ENCODE results near the gene DLG2. TPM values are rescaled to one million over a fixed set of nuclear protein-coding genes. Genes with fewer than 3 reads are reported as not detected.

Gene DLG2
- total and polyA plus RNA-seq, 7 donors = 0.60 to 25.8 (median 9.7) TPM; not detected in 1

DNA sequence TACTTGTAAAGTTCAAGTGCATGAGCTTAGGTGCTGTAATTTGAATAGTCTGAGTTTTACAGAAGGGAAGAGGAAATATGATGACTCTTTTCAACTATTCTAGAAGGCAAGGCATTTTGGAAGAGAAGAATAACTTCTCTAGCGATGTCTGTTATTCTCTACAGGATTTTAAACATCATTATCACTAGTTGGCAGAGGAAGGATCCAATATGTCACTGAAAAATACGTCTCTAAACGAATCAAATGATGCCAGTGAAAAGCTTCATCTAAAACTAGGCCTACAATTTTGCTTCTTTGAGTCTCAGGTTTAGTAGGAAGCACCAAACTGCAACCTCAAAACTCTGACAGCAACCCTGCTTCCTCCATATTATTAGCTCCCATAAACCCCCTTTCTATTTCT, 581.4 kb downstream of the DLG2 start:
- H3K36me3 ChIP-seq = no peaks in the 10 kb centered on the region
- TF ChIP-seq, protein P1, sequence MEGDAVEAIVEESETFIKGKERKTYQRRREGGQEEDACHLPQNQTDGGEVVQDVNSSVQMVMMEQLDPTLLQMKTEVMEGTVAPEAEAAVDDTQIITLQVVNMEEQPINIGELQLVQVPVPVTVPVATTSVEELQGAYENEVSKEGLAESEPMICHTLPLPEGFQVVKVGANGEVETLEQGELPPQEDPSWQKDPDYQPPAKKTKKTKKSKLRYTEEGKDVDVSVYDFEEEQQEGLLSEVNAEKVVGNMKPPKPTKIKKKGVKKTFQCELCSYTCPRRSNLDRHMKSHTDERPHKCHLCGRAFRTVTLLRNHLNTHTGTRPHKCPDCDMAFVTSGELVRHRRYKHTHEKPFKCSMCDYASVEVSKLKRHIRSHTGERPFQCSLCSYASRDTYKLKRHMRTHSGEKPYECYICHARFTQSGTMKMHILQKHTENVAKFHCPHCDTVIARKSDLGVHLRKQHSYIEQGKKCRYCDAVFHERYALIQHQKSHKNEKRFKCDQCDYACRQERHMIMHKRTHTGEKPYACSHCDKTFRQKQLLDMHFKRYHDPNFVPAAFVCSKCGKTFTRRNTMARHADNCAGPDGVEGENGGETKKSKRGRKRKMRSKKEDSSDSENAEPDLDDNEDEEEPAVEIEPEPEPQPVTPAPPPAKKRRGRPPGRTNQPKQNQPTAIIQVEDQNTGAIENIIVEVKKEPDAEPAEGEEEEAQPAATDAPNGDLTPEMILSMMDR (IDR thresholded peaks at IDR 0.05) = no peak
- TF ChIP-seq EP300 (IDR thresholded peaks at IDR 0.05) = no peak
- no peak for TF ChIP-seq POLR2AphosphoS5 (IDR thresholded peaks at IDR 0.05)
- no peak for TF ChIP-seq POLR2A (IDR thresholded peaks at IDR 0.05)
- WGBS, 2 donors = 88% methylated on average over 3 of the region's 3 CpGs
- H3K27me3 ChIP-seq = no peaks in the 10 kb centered on the region
- H3K9me3 ChIP-seq = no peaks in the 10 kb centered on the region
- no peak for DNase-seq
- no peak overlapping the region for H3K27ac ChIP-seq
- H3K4me1 ChIP-seq = no peaks in the 10 kb centered on the region
- intact Hi-C loops (cut with DNase I) = no loop called here
- H3K4me3 ChIP-seq = no peak overlapping the region

DNA sequence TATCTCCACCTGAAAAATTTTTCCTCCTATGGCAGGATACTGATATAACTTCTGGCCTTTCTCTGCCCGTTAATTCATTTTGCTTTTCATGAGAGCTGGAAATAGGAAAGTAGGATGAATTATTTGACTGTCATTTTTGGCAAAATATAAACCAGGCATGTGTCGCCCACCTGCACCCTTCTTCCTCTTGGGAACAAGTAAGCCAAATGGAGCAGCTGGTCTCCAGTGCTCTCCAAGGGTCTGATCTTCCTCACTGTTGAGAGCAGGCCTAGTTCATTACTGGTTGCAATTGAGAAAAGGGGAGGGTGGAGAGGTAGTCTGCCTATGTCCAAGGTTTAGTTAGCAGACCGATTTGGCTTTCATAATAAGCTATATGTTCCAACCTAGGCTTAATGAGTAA, 582.2 kb downstream of the DLG2 start:
- intact Hi-C loops (cut with DNase I) = no loop called here
- WGBS, 2 donors = 90 to 92% methylated on average over 3 of the region's 3 CpGs
- Histone ChIP-seq H3K9me3 (no peaks in the 10 kb centered on the region), H3K27ac (no peak overlapping the region), H3K36me3 (no peaks in the 10 kb centered on the region), H3K27me3 (no peaks in the 10 kb centered on the region), H3K4me1 (no peaks in the 10 kb centered on the region), H3K4me3 (no peak overlapping the region)
- no peak for DNase-seq
- no peak for TF ChIP-seq POLR2A (IDR thresholded peaks at IDR 0.05)
- no peak for TF ChIP-seq POLR2AphosphoS5 (IDR thresholded peaks at IDR 0.05)
- TF ChIP-seq, protein P1 (IDR thresholded peaks at IDR 0.05) = no peak
- no peak for TF ChIP-seq EP300 (IDR thresholded peaks at IDR 0.05)

DNA sequence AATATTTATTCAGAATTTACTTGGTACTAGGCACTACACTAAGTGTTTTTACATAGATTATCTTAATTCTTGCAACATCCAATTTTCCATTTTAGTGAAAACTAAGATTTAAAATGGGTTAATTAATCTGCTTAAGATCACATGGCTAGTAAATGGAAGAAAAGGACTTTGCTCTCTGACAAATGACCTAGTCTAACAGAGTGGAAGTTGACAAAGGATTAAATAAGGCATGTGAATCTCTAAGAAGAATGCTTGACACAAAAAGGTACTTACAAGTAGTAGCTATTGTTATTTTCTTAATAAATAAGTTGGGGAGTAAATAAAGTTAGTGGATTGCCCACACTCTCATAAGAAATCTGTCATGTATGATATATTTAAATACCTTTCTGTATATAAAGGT, 584.8 kb downstream of the DLG2 start:
- DNase-seq = no peak
- intact Hi-C loops (cut with DNase I) = no loop called here
- Histone ChIP-seq H3K27ac (no peak overlapping the region), H3K27me3 (no peaks in the 10 kb centered on the region), H3K4me3 (no peak overlapping the region), H3K4me1 (no peaks in the 10 kb centered on the region), H3K9me3 (no peaks in the 10 kb centered on the region), H3K36me3 (no peaks in the 10 kb centered on the region)
- no peak for TF ChIP-seq EP300 (IDR thresholded peaks at IDR 0.05)

- DNase-seq = no peak
- Histone ChIP-seq H3K27ac (no peak overlapping the region), H3K9me3 (no peaks in the 10 kb centered on the region), H3K27me3 (no peaks in the 10 kb centered on the region), H3K36me3 (no peaks in the 10 kb centered on the region), H3K4me3 (no peak overlapping the region), H3K4me1 (no peaks in the 10 kb centered on the region)
- 49 to 64% methylated on average over 2 of the region's 2 CpGs for WGBS, 2 donors
- TF ChIP-seq, protein P1 (IDR thresholded peaks at IDR 0.05) = no peak
- TF ChIP-seq EP300 (IDR thresholded peaks at IDR 0.05) (no peak), POLR2AphosphoS5 (IDR thresholded peaks at IDR 0.05) (no peak), POLR2A (IDR thresholded peaks at IDR 0.05) (no peak)
- intact Hi-C loops (cut with DNase I) = no loop called here
These were observed 587.0 kb downstream of the DLG2 start for GRCh38 chr11:85040166-85040565.

- H3K36me3 ChIP-seq = no peaks in the 10 kb centered on the region
- intact Hi-C loops (cut with DNase I) = no loop called here
- no peak for TF ChIP-seq EP300 (IDR thresholded peaks at IDR 0.05)
- TF ChIP-seq, protein P1 (IDR thresholded peaks at IDR 0.05) = no peak
- H3K27ac ChIP-seq = no peak overlapping the region
- no peak overlapping the region for H3K4me3 ChIP-seq
- H3K27me3 ChIP-seq = no peaks in the 10 kb centered on the region
- no peaks in the 10 kb centered on the region for H3K9me3 ChIP-seq
- H3K4me1 ChIP-seq = no peaks in the 10 kb centered on the region
- no peak for DNase-seq
- WGBS, 2 donors = 60 to 62% methylated on average over 4 of the region's 4 CpGs
These were observed 597.2 kb downstream of the DLG2 start for GRCh38 chr11:85029964-85030363.

All from sigmoid colon (tissue), 7 donors.